IMR-90 (cell line): Measurements from ENCODE around the gene LUC7L3.

ENCODE experiments used
- BHLHE40 ChIP-seq: fragments of 150-350 bp; IDR thresholded peaks from 2 replicates; pipeline ENCODE4 v1.6.1; 2016; ENCODE audit warnings: mild to moderate bottlenecking, low read depth, low read length
- CEBPB ChIP-seq: IDR thresholded peaks from 2 replicates; pipeline ENCODE4 v1.6.1; 2012; ENCODE audit warnings: low read depth, low read length, improper control_type of control experiment
- CHD1 ChIP-seq: IDR thresholded peaks from 2 replicates; pipeline ENCODE4 v1.6.1; 2012; ENCODE audit warnings: low read depth, low read length, improper control_type of control experiment
- CTCF ChIP-seq: conservative IDR thresholded peaks from 2 replicates; pipeline ENCODE4 v1.5.1; 2012; ENCODE audit warnings: mild to moderate bottlenecking, low read depth, low read length, improper control_type of control experiment
- ELK1 ChIP-seq: fragments of 150-350 bp; IDR thresholded peaks from 2 replicates; pipeline ENCODE4 v1.6.1; 2016; ENCODE audit warnings: low read depth, mild to moderate bottlenecking, low read length, moderate library complexity, borderline replicate concordance
- MAZ ChIP-seq: IDR thresholded peaks from 2 replicates; pipeline ENCODE4 v1.6.1; 2012; ENCODE audit warnings: low read depth, mild to moderate bottlenecking, low read length, improper control_type of control experiment, moderate library complexity, borderline replicate concordance
- MXI1 ChIP-seq: IDR thresholded peaks from 2 replicates; pipeline ENCODE4 v1.6.1; 2012; ENCODE audit warnings: low read depth, mild to moderate bottlenecking, low read length, moderate library complexity, borderline replicate concordance
- POLR2A ChIP-seq: IDR thresholded peaks from 2 replicates; pipeline ENCODE4 v1.6.1; 2012; ENCODE audit warnings: mild to moderate bottlenecking, low read depth, low read length
- RAD21 ChIP-seq: IDR thresholded peaks from 2 replicates; pipeline ENCODE4 v1.6.1; 2012; ENCODE audit warnings: low read length, improper control_type of control experiment
- USF2 ChIP-seq: fragments of 150-350 bp; IDR thresholded peaks from 2 replicates; pipeline ENCODE4 v1.6.1; 2017; ENCODE audit warnings: mild to moderate bottlenecking, antibody characterized with exemption, low read length, low read depth

- TF ChIP-seq BHLHE40: no peak
- no peak for TF ChIP-seq POLR2A
- TF ChIP-seq CTCF: no peak
- no peak for TF ChIP-seq CEBPB
- TF ChIP-seq RAD21: no peak
- no peak for TF ChIP-seq MXI1
- no peak for TF ChIP-seq ELK1
- no peak for TF ChIP-seq MAZ
- no peak for TF ChIP-seq USF2
- TF ChIP-seq CHD1: no peak
Observed at GRCh38 chr17:50679008-50679544, 40.3 kb upstream of the LUC7L3 start.
